Activated gamma-delta T cell (primary cell): ENCODE measurements around the gene CYP21A2.

Experiments used
- DNase-seq: peaks from one replicate; lab custom pipeline; 2025; lab: John Stamatoyannopoulos, UW

The CYP21A2 gene

GRCh38 chr6:32082935-32083334 lies 44.7 kb downstream of the CYP21A2 start:
- DNase-seq = no peak

DNA sequence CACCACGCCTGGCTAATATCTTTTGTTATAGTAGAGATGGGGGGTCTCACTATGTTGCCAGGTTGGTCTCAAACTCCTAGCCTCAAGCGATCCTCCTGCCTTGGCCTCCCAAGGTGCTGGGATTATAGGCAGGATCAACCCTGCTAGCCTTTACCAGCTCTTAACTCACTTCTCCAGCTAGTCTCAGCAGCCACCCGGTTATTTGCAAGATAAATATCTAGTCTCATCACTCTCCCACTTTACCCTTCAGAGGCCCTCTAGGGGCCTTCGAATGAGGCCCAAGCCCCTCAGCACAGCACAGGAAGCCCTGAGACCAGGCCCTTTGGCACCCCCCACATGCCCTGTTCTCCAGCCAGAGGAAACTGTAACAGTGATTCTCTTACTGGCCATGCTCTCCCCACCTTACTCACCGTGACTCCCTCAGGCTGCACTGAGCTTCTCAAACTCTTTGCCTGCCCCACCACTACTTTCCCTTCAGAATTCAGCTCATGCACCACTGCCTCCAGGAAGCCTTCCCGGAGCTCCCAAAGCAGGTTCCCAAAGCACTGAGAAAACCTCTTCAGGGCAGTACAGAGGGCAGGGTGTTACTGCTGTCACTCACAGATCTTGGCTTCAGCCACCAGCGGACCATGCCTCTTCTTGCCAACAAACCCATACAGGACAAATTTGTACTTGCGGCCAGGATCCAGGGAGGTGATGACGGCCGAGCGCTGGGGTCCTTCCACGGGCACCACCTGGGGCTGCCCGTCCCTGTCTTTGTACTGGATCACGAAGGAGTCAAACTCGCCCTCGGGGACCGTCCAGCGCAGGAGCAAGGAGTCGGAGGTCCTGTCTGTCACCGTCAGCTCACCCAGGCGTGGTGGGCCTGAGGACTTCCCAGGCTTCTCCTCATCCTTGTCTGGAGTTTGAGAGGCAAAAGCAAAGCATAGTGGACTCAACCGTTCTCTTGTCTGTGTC lies 45.9 kb downstream of the CYP21A2 start:
- no peak for DNase-seq

GRCh38 chr6:32084780-32085179 lies 46.6 kb downstream of the CYP21A2 start:
- DNase-seq = no peak

GRCh38 chr6:32085759-32086459 lies 47.7 kb downstream of the CYP21A2 start:
- no peak for DNase-seq

DNA sequence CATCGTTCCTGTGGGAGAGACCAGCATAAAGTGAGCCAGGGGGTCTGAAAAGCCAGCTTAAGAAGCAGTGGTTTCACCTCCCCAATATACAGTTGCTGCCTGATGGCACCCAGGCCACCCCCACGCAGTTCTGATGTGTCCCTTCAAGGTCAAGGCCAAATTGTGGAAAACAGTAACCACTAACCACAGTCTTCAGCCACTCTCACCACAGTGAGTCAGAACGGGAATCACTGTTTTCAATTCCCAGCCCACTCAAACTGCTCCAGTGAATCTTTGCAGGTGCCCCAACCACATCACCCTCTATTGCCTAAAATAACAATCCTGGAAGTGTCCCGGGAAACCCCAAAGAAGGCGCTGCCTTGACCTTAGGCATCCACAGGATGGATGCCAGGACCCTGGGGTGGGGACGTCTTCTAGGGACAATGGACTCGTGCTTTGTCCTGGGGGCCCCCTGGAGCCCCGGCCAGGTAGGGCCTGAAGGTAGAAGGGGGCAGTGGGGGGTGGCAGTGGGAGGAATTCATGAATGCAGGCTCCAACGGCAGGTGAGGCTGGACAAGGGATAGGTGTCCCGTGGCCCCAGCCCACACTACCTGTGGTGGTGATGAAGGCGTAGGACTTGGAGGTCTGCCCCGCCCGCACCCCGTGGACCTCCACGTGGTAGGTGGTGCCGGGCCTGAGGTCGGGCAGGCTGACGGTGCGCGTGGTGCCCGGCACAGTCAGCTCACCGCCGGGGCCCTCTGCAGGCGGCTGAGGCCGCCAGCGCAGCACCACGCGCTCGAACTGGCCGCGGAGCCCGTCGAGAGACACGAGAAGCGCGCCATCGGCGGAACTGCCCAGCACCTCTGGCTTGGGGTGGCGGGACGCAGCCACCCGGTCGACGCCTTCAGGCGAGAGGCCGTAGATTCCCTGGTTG lies 48.7 kb downstream of the CYP21A2 start:
- no peak for DNase-seq

DNA sequence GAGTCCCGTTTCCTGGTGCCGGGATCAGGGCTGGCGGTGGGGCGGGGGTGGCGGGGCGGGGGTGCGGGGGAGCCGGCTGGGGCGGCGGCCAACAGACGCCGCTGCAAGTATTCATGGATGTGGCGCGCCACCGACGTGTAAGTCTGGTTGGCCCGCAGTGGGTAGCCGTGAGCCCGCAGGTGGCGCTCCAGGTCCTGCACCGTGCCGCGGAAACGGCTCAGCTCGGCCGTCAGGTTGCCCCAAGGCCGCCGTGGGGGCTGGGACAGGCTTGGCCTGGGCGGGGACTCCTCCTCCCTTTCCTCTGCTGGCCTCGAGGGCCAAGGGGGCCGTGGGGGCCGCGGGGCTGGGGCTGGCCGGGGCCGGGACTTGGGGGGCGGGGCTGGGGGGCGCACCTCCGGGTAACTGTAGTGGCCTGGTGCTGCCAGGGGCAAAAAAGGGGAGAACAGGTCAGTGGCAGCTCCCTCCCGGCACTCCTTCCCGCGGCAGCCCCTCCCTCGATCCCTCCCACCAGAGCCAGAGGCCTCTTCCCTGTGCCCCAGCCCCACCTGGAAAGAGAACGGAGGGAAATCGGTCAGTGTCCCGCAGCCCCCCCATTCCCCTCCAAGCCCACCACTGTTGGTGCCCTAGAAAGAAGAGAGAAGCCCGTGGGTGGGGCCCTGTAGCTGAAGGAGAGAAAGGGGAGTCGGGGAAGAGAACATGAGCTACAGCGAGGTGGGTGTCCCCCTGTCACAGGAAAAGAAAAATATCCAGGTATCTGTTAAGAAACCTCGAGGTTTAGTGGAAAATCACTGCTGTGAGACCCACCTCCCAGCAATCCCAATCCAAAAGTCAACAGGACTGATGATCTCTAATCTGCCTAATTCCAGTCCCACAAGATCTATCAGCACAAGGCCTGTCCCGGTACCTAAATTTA lies 49.6 kb downstream of the CYP21A2 start:
- peak; percentile 28 for DNase-seq

- DNase-seq = no peak
Measured at GRCh38 chr6:32088487-32089049, 50.4 kb downstream of the CYP21A2 start.

GRCh38 chr6:32089082-32089828 lies 51.0 kb downstream of the CYP21A2 start:
- DNase-seq = no peak
